DOHH2 (cell line): ENCODE results near the gene ETS1.
A peak's percentile ranks its signal among the peaks of the same experiment; 100 is the strongest.

Source experiments
- H3F3A ChIP-seq: fragments of 200-600 bp; sonication (generic), shearing (Covaris generic); 2 replicates; pipeline ENCODE4 v1.6.0; 2016; ENCODE audit warnings: antibody characterized with exemption, mild to moderate bottlenecking; ENCODE audit not compliant: control insufficient read depth, insufficient read depth
- H3K27ac ChIP-seq: fragments of 200-600 bp; sonication (generic); 2 replicates; pipeline ENCODE4 v1.5.1; 2014; ENCODE audit warnings: low read depth, mild to moderate bottlenecking, low read length, moderate library complexity
- H3K27me3 ChIP-seq: fragments of 200-600 bp; sonication (generic); 2 replicates; pipeline ENCODE4 v1.6.1; 2014; ENCODE audit warnings: mild to moderate bottlenecking, low read length, mixed read lengths; ENCODE audit not compliant: control insufficient read depth
- H3K36me3 ChIP-seq: fragments of 200-600 bp; sonication (generic); 2 replicates; pipeline ENCODE4 v1.6.1; 2014; ENCODE audit warnings: mild to moderate bottlenecking, low read length, moderate library complexity, mixed read lengths; ENCODE audit not compliant: control insufficient read depth
- H3K4me1 ChIP-seq: fragments of 200-600 bp; sonication (generic); 2 replicates; pipeline ENCODE4 v1.6.1; 2014; ENCODE audit warnings: mild to moderate bottlenecking, low read length, mixed read lengths; ENCODE audit not compliant: control insufficient read depth
- H3K4me2 ChIP-seq: fragments of 200-600 bp; sonication (generic); 2 replicates; pipeline ENCODE4 v1.6.0; 2014; ENCODE audit warnings: mild to moderate bottlenecking, low read length, moderate library complexity
- H3K4me3 ChIP-seq: fragments of 200-600 bp; sonication (generic); 2 replicates; pipeline ENCODE4 v1.5.1; 2014; ENCODE audit warnings: mild to moderate bottlenecking, low read length, mixed read lengths
- H3K79me2 ChIP-seq: fragments of 200-600 bp; sonication (generic); 2 replicates; pipeline ENCODE4 v1.6.1; 2014; ENCODE audit warnings: mild to moderate bottlenecking, low read length, mixed read lengths; ENCODE audit not compliant: control insufficient read depth
- H3K9me2 ChIP-seq: fragments of 200-600 bp; sonication (generic); replicated peaks from 2 replicates; pipeline ENCODE4 v1.6.1; 2014; ENCODE audit warnings: mild to moderate bottlenecking, low read length, mixed read lengths; ENCODE audit not compliant: control insufficient read depth
- H3K9me3 ChIP-seq: fragments of 200-600 bp; sonication (generic); 2 replicates; pipeline ENCODE4 v1.6.1; 2014; ENCODE audit warnings: antibody characterized with exemption, low read length, mixed read lengths; ENCODE audit not compliant: control insufficient read depth, insufficient read depth
- H4K20me1 ChIP-seq: fragments of 200-600 bp; sonication (generic); 2 replicates; pipeline ENCODE4 v1.6.0; 2014; ENCODE audit warnings: low read depth, mild to moderate bottlenecking, antibody characterized with exemption, low read length, moderate library complexity; ENCODE audit not compliant: control insufficient read depth, insufficient read depth
- EZH2phosphoT487 ChIP-seq: fragments of 200-600 bp; sonication (generic); IDR thresholded peaks from 2 replicates; pipeline ENCODE4 v1.6.1; 2017; ENCODE audit warnings: borderline replicate concordance, mild to moderate bottlenecking, antibody characterized with exemption, low read length, moderate library complexity, mixed read lengths
- TF ChIP-seq, protein P1 (sequence below): fragments of 200-600 bp; sonication (generic); IDR thresholded peaks from one replicate; pipeline ENCODE4 v1.5.1; 2014; ENCODE audit warnings: antibody characterized with exemption, mild to moderate bottlenecking, low read depth, low read length; ENCODE audit not compliant: poor library complexity, severe bottlenecking

Gene ETS1

DNA sequence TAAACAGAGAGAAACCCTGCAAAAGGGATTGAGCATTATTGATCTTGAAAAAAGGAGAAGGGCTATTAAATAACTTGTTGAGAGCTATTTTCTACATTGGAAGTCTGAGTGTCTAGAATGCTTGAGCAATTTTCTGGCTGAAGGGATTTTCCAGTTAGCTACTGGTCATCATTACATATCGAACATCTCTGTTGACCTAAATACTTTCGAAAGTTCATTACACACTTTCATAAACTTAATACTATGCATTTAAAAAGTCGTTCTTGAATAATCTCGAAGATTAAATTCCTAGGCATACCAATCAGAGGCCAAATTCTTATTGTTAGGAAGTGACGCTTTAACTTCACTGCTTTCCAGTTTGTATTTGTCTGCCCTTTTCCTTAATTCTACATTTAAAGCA lies 13.7 kb downstream of the ETS1 start:
- Histone ChIP-seq H3F3A (peaks cover 37% of the 10 kb centered on the region), H3K9me3 (no peaks in the 10 kb centered on the region), H3K4me2 (no peak overlapping the region), H3K27ac (no peak overlapping the region), H3K27me3 (no peaks in the 10 kb centered on the region), H3K79me2 (no peaks in the 10 kb centered on the region), H3K36me3 (no peaks in the 10 kb centered on the region), H3K4me1 (peaks cover 75% of the 10 kb centered on the region), H4K20me1 (no peaks in the 10 kb centered on the region), H3K4me3 (no peak overlapping the region), H3K9me2 (no peaks in the 10 kb centered on the region)
- TF ChIP-seq EZH2phosphoT487, result no peak
- TF ChIP-seq, protein P1, sequence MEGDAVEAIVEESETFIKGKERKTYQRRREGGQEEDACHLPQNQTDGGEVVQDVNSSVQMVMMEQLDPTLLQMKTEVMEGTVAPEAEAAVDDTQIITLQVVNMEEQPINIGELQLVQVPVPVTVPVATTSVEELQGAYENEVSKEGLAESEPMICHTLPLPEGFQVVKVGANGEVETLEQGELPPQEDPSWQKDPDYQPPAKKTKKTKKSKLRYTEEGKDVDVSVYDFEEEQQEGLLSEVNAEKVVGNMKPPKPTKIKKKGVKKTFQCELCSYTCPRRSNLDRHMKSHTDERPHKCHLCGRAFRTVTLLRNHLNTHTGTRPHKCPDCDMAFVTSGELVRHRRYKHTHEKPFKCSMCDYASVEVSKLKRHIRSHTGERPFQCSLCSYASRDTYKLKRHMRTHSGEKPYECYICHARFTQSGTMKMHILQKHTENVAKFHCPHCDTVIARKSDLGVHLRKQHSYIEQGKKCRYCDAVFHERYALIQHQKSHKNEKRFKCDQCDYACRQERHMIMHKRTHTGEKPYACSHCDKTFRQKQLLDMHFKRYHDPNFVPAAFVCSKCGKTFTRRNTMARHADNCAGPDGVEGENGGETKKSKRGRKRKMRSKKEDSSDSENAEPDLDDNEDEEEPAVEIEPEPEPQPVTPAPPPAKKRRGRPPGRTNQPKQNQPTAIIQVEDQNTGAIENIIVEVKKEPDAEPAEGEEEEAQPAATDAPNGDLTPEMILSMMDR, result no peak

DNA sequence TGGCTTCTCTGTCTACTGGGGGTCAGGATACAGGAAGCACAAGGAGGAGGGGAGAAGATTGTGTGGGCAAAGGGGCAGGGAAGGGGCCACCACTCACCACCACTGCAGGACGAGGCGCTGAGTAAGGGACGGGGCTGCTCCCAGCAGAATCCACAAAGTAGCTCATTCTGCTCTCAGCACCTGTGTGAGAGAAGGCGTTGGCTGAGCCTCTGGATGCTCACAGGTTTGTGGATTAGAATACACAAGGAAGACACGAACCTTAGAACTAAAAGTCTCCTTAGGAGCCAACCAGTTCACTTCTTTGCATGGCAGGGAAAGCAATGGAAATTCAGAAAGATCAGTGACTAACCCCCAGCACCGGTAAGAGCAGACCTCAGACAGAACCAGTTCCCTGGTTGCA lies 14.4 kb downstream of the ETS1 start:
- H3K27me3 ChIP-seq, result no peaks in the 10 kb centered on the region
- H3K27ac ChIP-seq, result no peak overlapping the region
- H4K20me1 ChIP-seq, result no peaks in the 10 kb centered on the region
- H3K4me2 ChIP-seq, result no peak overlapping the region
- H3F3A ChIP-seq, result peaks cover 40% of the 10 kb centered on the region
- no peaks in the 10 kb centered on the region for H3K9me2 ChIP-seq
- H3K79me2 ChIP-seq, result no peaks in the 10 kb centered on the region
- no peaks in the 10 kb centered on the region for H3K9me3 ChIP-seq
- no peaks in the 10 kb centered on the region for H3K36me3 ChIP-seq
- TF ChIP-seq, protein P1, result no peak
- no peak for TF ChIP-seq EZH2phosphoT487
- peaks cover 82% of the 10 kb centered on the region for H3K4me1 ChIP-seq
- H3K4me3 ChIP-seq, result no peak overlapping the region

GRCh38 chr11:128570632-128571031 lies 16.7 kb downstream of the ETS1 start:
- Histone ChIP-seq H3K79me2 (no peaks in the 10 kb centered on the region), H3K4me3 (peak overlapping the region; percentile 48), H3K9me3 (no peaks in the 10 kb centered on the region), H3K4me2 (peak overlapping the region; percentile 66), H3K9me2 (no peaks in the 10 kb centered on the region), H3K36me3 (no peaks in the 10 kb centered on the region), H3F3A (peaks cover 45% of the 10 kb centered on the region), H3K4me1 (peaks cover 93% of the 10 kb centered on the region), H3K27ac (peak overlapping the region; percentile 46; the same call in 1 of the 2 replicates), H3K27me3 (no peaks in the 10 kb centered on the region), H4K20me1 (no peaks in the 10 kb centered on the region)
- TF ChIP-seq, protein P1, result no peak
- no peak for TF ChIP-seq EZH2phosphoT487
